GM23248 (cell line): ENCODE results near the gene NFIC. TPM values are rescaled to one million over a fixed set of nuclear protein-coding genes. Genes with fewer than 3 reads are reported as not detected.

ENCODE experiments used
- DNase-seq: peaks from one replicate; pipeline ENCODE4 v3.0.0-alpha.2; 2015
- H2AFZ ChIP-seq: fragments of 200-600 bp; sonication (generic); 2 replicates; pipeline ENCODE4 v1.6.1; 2016; ENCODE audit warnings: antibody characterized with exemption
- H3F3A ChIP-seq: fragments of 200-600 bp; sonication (generic); 2 replicates; pipeline ENCODE4 v1.6.1; 2016; ENCODE audit warnings: mild to moderate bottlenecking, antibody characterized with exemption, mixed run types; ENCODE audit not compliant: insufficient read depth
- H3K27ac ChIP-seq: fragments of 200-600 bp; sonication (generic); 2 replicates; pipeline ENCODE4 v1.5.1; 2016; ENCODE audit warnings: mild to moderate bottlenecking
- H3K27me3 ChIP-seq: fragments of 200-600 bp; sonication (generic); replicated peaks from 2 replicates; pipeline ENCODE4 v1.6.1; 2016; ENCODE audit warnings: mild to moderate bottlenecking; ENCODE audit not compliant: insufficient read depth
- H3K36me3 ChIP-seq: fragments of 200-600 bp; sonication (generic); 2 replicates; pipeline ENCODE4 v1.6.1; 2016; ENCODE audit warnings: low read depth, mild to moderate bottlenecking
- H3K4me1 ChIP-seq: fragments of 200-600 bp; sonication (generic); 2 replicates; pipeline ENCODE4 v1.6.1; 2016; ENCODE audit warnings: mild to moderate bottlenecking; ENCODE audit not compliant: insufficient read depth
- H3K4me2 ChIP-seq: fragments of 200-600 bp; sonication (generic); one replicate; pipeline ENCODE4 v1.6.1; 2016; ENCODE audit warnings: mild to moderate bottlenecking; ENCODE audit not compliant: unreplicated experiment
- H3K4me3 ChIP-seq: fragments of 200-600 bp; sonication (generic); 2 replicates; pipeline ENCODE4 v1.5.1; 2016; ENCODE audit warnings: mild to moderate bottlenecking
- H3K79me2 ChIP-seq: fragments of 200-600 bp; sonication (generic); 2 replicates; pipeline ENCODE4 v1.6.1; 2016; ENCODE audit warnings: mild to moderate bottlenecking; ENCODE audit not compliant: insufficient read depth
- H3K9ac ChIP-seq: fragments of 200-600 bp; sonication (generic); 2 replicates; pipeline ENCODE4 v1.6.1; 2016; ENCODE audit warnings: mild to moderate bottlenecking
- H3K9me2 ChIP-seq: fragments of 200-600 bp; sonication (generic); 2 replicates; pipeline ENCODE4 v1.6.1; 2016; ENCODE audit warnings: mixed run types, mild to moderate bottlenecking, moderate library complexity; ENCODE audit not compliant: insufficient read depth
- H3K9me3 ChIP-seq: fragments of 200-600 bp; sonication (generic); one replicate; pipeline ENCODE4 v1.6.1; 2017; ENCODE audit warnings: low read depth
- H4K20me1 ChIP-seq: fragments of 200-600 bp; sonication (generic); 2 replicates; pipeline ENCODE4 v1.6.0; 2016; ENCODE audit not compliant: insufficient read depth
- EZH2 ChIP-seq: fragments of 200-600 bp; sonication (generic); IDR thresholded peaks from 2 replicates; pipeline ENCODE4 v1.6.1; 2018; ENCODE audit warnings: antibody characterized with exemption, mild to moderate bottlenecking; ENCODE audit not compliant: insufficient read depth, poor library complexity, severe bottlenecking
- EZH2phosphoT487 ChIP-seq: fragments of 200-600 bp; sonication (generic); IDR thresholded peaks from 2 replicates; pipeline ENCODE4 v1.6.1; 2018; ENCODE audit warnings: antibody characterized with exemption, moderate library complexity, mild to moderate bottlenecking, low read depth; ENCODE audit not compliant: insufficient read depth
- WGBS, 2 experiments: methylation state at CpG; one replicate each; pipeline ENCODE4 v1.1.6; 2015 to 2017; ENCODE audit warnings: low lambda C conversion rate in 2 of 2, low coverage in 1 of 2; ENCODE audit errors: missing lambda C conversion rate in 2 of 2; 5-methylcytosine and 5-hydroxymethylcytosine counted together
- in situ Hi-C: fragments of 300-500 bp; cut with MboI; formaldehyde crosslinking; loops from 2 replicates; pipeline ENCODE4 v1.15.0; 2020
- polyA plus RNA-seq: library from polyadenylated mRNA; unstranded; fragments of >200 nt; fragmentation: Nextera tagmentation; extraction: Ambion mirVana; gene quantifications from 2 replicates; pipeline ENCODE4 v1.2.1, GENCODE V29; 2016
- total RNA-seq: library from RNA; depleted of rRNA; stranded (reverse); fragments of >200 nt; shearing (Covaris generic); gene quantifications from 2 replicates; pipeline ENCODE4 v1.2.3, GENCODE V29; 2014; rRNA removed

The NFIC gene
- total RNA-seq = 50.4 and 51.9 TPM in 2 replicates
- polyA plus RNA-seq = 106 and 108 TPM in 2 replicates

GRCh38 chr19:3365836-3366752 lies at the start of gene NFIC:
Gene NFIC, plus strand, starts transcription at chr19:3366583. Its CDS starts 54 bp downstream, at chr19:3366637.
- DNase-seq = peak; percentile 92
- H3K4me3 ChIP-seq = peak within 1 kb of the TSS; percentile 91
- peak within 1 kb of the TSS; percentile 95 for H3K9ac ChIP-seq
- peaks cover 27% of the 10 kb centered on the region for H3F3A ChIP-seq
- in situ Hi-C loops = no loop called here
- H3K27ac ChIP-seq = peak within 1 kb of the TSS; percentile 82
- no peaks in the 10 kb centered on the region for H3K27me3 ChIP-seq
- no peaks in the 10 kb centered on the region for H3K9me3 ChIP-seq
- 0 to 1% methylated on average over 12 to 56 of the region's 64 CpGs for WGBS, 2 experiments
- TF ChIP-seq EZH2phosphoT487 (no peak), EZH2 (no peak)
- no peaks in the 10 kb centered on the region for H3K9me2 ChIP-seq
- peaks cover 24% of the 10 kb centered on the region for H3K4me1 ChIP-seq
- peaks cover 91% of the 10 kb centered on the region for H3K79me2 ChIP-seq
- H3K36me3 ChIP-seq = no peaks in the 10 kb centered on the region
- H2AFZ ChIP-seq = peak within 1 kb of the TSS; percentile 77
- H3K4me2 ChIP-seq = peak within 1 kb of the TSS; percentile 99
- H4K20me1 ChIP-seq = no peaks in the 10 kb centered on the region

GRCh38 chr19:3316659-3317207 lies 49.6 kb upstream of the NFIC start:
- no peaks in the 10 kb centered on the region for H3K4me1 ChIP-seq
- no peaks in the 10 kb centered on the region; the same call in 1 of the 2 replicates for H3K27me3 ChIP-seq
- H3F3A ChIP-seq = peaks cover 4% of the 10 kb centered on the region; the same call in 1 of the 2 replicates
- H3K9ac ChIP-seq = no peak overlapping the region
- H3K36me3 ChIP-seq = no peaks in the 10 kb centered on the region
- no peak overlapping the region for H3K4me3 ChIP-seq
- no peak overlapping the region for H3K27ac ChIP-seq
- H3K9me2 ChIP-seq = no peaks in the 10 kb centered on the region
- no peak for TF ChIP-seq EZH2
- TF ChIP-seq EZH2phosphoT487 = no peak
- 80 to 87% methylated on average over 5 of the region's 5 CpGs for WGBS, 2 experiments
- H4K20me1 ChIP-seq = no peaks in the 10 kb centered on the region
- H2AFZ ChIP-seq = no peak overlapping the region
- no peaks in the 10 kb centered on the region for H3K79me2 ChIP-seq
- DNase-seq = no peak
- H3K4me2 ChIP-seq = no peak overlapping the region
- no peaks in the 10 kb centered on the region for H3K9me3 ChIP-seq
- in situ Hi-C loops = loop anchor here (25.0 kb wide), 1 partner anchor 296 kb away; the partner anchor contains the start of gene TBXA2R

DNA sequence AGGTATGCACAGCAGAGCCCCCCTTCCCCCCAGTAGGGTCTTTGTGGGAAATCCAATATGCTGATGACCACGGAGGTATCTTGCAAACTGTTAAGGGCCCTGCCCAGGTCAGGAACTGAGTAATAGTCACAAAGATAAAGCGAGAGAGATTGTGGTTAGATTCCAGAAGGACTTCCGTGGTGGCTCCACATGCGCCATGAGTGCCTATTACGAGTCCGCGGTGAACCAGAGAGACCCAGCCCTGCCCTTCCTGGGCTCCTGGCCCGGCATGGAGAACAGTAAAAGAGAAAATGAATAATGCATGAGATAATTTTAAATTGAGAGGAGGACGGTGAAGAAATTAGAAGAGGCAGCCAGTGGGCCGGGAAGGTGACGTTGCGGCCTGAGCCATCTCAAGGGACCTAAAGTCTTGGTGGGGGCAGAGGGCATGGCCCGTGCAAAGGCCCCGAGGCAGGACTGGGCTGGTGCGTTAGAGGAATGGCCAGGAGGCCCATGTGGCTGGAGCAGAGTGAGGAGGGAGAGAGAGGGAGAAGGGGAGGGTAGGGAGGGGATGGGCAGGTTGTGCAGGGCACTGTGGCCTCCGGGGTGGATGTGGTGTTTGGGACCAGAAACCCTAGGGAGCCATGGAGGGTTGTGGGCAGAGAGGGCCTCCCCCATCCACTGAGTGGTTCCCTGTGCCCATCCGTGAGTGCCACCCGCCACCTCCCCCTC lies 46.6 kb upstream of the NFIC start:
- Histone ChIP-seq H2AFZ (no peak overlapping the region), H3F3A (peaks cover 4% of the 10 kb centered on the region; the same call in 1 of the 2 replicates), H3K36me3 (no peaks in the 10 kb centered on the region), H3K9ac (no peak overlapping the region), H3K9me3 (no peaks in the 10 kb centered on the region), H3K27ac (no peak overlapping the region), H3K4me2 (no peak overlapping the region), H3K79me2 (no peaks in the 10 kb centered on the region), H3K4me1 (no peaks in the 10 kb centered on the region), H4K20me1 (no peaks in the 10 kb centered on the region), H3K4me3 (no peak overlapping the region), H3K9me2 (no peaks in the 10 kb centered on the region), H3K27me3 (no peaks in the 10 kb centered on the region)
- peak; percentile 81 for DNase-seq
- 38 to 49% methylated on average over 15 to 18 of the region's 18 CpGs for WGBS, 2 experiments
- TF ChIP-seq EZH2 (no peak), EZH2phosphoT487 (no peak)
- in situ Hi-C loops = loop anchor here (25.0 kb wide), 1 partner anchor 293 kb away; the partner anchor contains the start of gene TBXA2R

GRCh38 chr19:3320354-3320670 lies 46.1 kb upstream of the NFIC start:
- H3K4me1 ChIP-seq = no peaks in the 10 kb centered on the region
- DNase-seq = no peak
- no peaks in the 10 kb centered on the region for H3K79me2 ChIP-seq
- peaks cover 6% of the 10 kb centered on the region for H3F3A ChIP-seq
- H3K36me3 ChIP-seq = no peaks in the 10 kb centered on the region
- no peaks in the 10 kb centered on the region for H3K9me3 ChIP-seq
- H3K27ac ChIP-seq = no peak overlapping the region
- in situ Hi-C loops = loop anchor here (25.0 kb wide), 1 partner anchor 292 kb away; the partner anchor contains the start of gene TBXA2R
- no peaks in the 10 kb centered on the region for H4K20me1 ChIP-seq
- H3K4me2 ChIP-seq = no peak overlapping the region
- no peaks in the 10 kb centered on the region for H3K9me2 ChIP-seq
- H3K9ac ChIP-seq = no peak overlapping the region
- 36 to 38% methylated on average over 10 to 28 of the region's 29 CpGs for WGBS, 2 experiments
- H3K27me3 ChIP-seq = no peaks in the 10 kb centered on the region
- H2AFZ ChIP-seq = no peak overlapping the region
- TF ChIP-seq EZH2 (no peak), EZH2phosphoT487 (no peak)
- no peak overlapping the region for H3K4me3 ChIP-seq
